GM23338 (cell line): ENCODE data around the gene ZNF646. TPM values are rescaled to one million over a fixed set of nuclear protein-coding genes. Genes with fewer than 3 reads are reported as not detected.

Source experiments
- ATAC-seq: fragments of 200-7000 bp; cut with Tn5 transposase; 3 replicates; pipeline ENCODE4 v1.9.1; 2020
- DNase-seq: peaks from one replicate; pipeline ENCODE4 v3.0.0-alpha.2; 2015; ENCODE audit warnings: low spot score
- H2AFZ ChIP-seq: fragments of 200-600 bp; sonication (generic); 2 replicates; pipeline ENCODE4 v1.8.0; 2016; ENCODE audit warnings: antibody characterized with exemption, mild to moderate bottlenecking, moderate library complexity
- H3F3A ChIP-seq: fragments of 200-600 bp; sonication (generic); replicated peaks from 2 replicates; pipeline ENCODE4 v1.8.0; 2017; ENCODE audit warnings: antibody characterized with exemption, mixed run types, low read depth
- H3K27ac ChIP-seq: fragments of 200-600 bp; sonication (generic); 2 replicates; pipeline ENCODE4 v1.6.1; 2016; ENCODE audit warnings: low read depth
- H3K27me3 ChIP-seq: fragments of 200-600 bp; sonication (generic); 2 replicates; pipeline ENCODE4 v1.8.0; 2016; ENCODE audit warnings: mild to moderate bottlenecking, mixed run types, moderate library complexity; ENCODE audit not compliant: insufficient read depth
- H3K36me3 ChIP-seq: fragments of 200-600 bp; sonication (generic); 2 replicates; pipeline ENCODE4 v1.8.0; 2016; ENCODE audit warnings: mild to moderate bottlenecking; ENCODE audit not compliant: insufficient read depth
- H3K4me1 ChIP-seq: fragments of 200-600 bp; sonication (generic); 2 replicates; pipeline ENCODE4 v1.8.0; 2016; ENCODE audit warnings: mild to moderate bottlenecking, moderate library complexity; ENCODE audit not compliant: insufficient read depth
- H3K4me2 ChIP-seq: fragments of 200-600 bp; sonication (generic); 2 replicates; pipeline ENCODE4 v1.7.1; 2017; ENCODE audit warnings: mixed run types
- H3K4me3 ChIP-seq: fragments of 200-600 bp; sonication (generic); 2 replicates; pipeline ENCODE4 v1.6.1; 2016; ENCODE audit warnings: mixed run types
- H3K79me2 ChIP-seq: fragments of 200-600 bp; sonication (generic); replicated peaks from 2 replicates; pipeline ENCODE4 v1.8.0; 2017; ENCODE audit warnings: mild to moderate bottlenecking; ENCODE audit not compliant: insufficient read depth
- H3K9me2 ChIP-seq: fragments of 200-600 bp; sonication (generic); 2 replicates; pipeline ENCODE4 v1.8.0; 2017; ENCODE audit not compliant: insufficient read depth
- H4K20me1 ChIP-seq: fragments of 200-600 bp; sonication (generic); replicated peaks from 2 replicates; pipeline ENCODE4 v1.8.0; 2017; ENCODE audit warnings: mild to moderate bottlenecking; ENCODE audit not compliant: insufficient read depth
- H3K27ac Mint-ChIP-seq: 2 replicates; pipeline ENCODE4 v1.8.0; 2020; ENCODE audit warnings: inconsistent platforms, mild to moderate bottlenecking, moderate library complexity, mixed read lengths
- H3K27me3 Mint-ChIP-seq: 3 replicates; pipeline ENCODE4 v1.8.0; 2022; ENCODE audit warnings: low read depth, mild to moderate bottlenecking, moderate library complexity, mixed read lengths, inconsistent platforms; ENCODE audit not compliant: insufficient read depth, poor library complexity
- H3K36me3 Mint-ChIP-seq: 3 replicates; pipeline ENCODE4 v1.8.0; 2021; ENCODE audit warnings: low read depth, mild to moderate bottlenecking, inconsistent platforms, moderate library complexity, mixed read lengths
- H3K4me1 Mint-ChIP-seq: 3 replicates; pipeline ENCODE4 v1.8.0; 2020; ENCODE audit warnings: mild to moderate bottlenecking, inconsistent platforms, mixed read lengths
- H3K4me3 Mint-ChIP-seq: 3 replicates; pipeline ENCODE4 v1.8.0; 2021; ENCODE audit warnings: moderate library complexity, mild to moderate bottlenecking, inconsistent platforms, mixed read lengths
- H3K9me3 Mint-ChIP-seq: 3 replicates; pipeline ENCODE4 v1.8.0; 2020; ENCODE audit warnings: moderate library complexity, mild to moderate bottlenecking, inconsistent platforms, mixed read lengths
- EZH2phosphoT487 ChIP-seq: fragments of 200-600 bp; sonication (generic); IDR thresholded peaks from one replicate; pipeline ENCODE4 v1.8.1; 2018; ENCODE audit warnings: antibody characterized with exemption; ENCODE audit not compliant: unreplicated experiment
- NANOG ChIP-seq: IDR thresholded peaks from 2 replicates; pipeline ENCODE4 v1.6.1; 2016; ENCODE audit warnings: antibody characterized with exemption, borderline replicate concordance
- REST ChIP-seq: IDR thresholded peaks from one replicate; pipeline ENCODE4 v1.6.1; 2018; ENCODE audit warnings: antibody characterized with exemption; ENCODE audit not compliant: unreplicated experiment
- ZNF462 ChIP-seq: fragments of 250-450 bp; sonication (Bioruptor Pico); IDR thresholded peaks from 2 replicates; pipeline ENCODE4 v1.5.0; 2020; ENCODE audit warnings: mild to moderate bottlenecking, moderate library complexity
- polyA plus RNA-seq: library from polyadenylated mRNA; unstranded; fragments of >200 nt; fragmentation: Nextera tagmentation; extraction: Ambion mirVana; gene quantifications from 2 replicates; pipeline ENCODE4 v1.2.1, GENCODE V29; 2016
- total RNA-seq: library from RNA; depleted of rRNA; stranded (reverse); fragments of >200 nt; shearing (Covaris generic); gene quantifications from 2 replicates; pipeline ENCODE4 v1.2.3, GENCODE V29; 2014

Gene ZNF646
- total and polyA plus RNA-seq, 2 experiments from 2014 or later = 6.3 to 29.3 TPM

GRCh38 chr16:31087971-31088370 is 13.7 kb downstream of the ZNF646 start:
- Mint-ChIP-seq H3K27ac (no peak overlapping the region), H3K36me3 (peaks cover 27% of the 10 kb centered on the region), H3K4me3 (no peak overlapping the region), H3K27me3 (peaks cover 15% of the 10 kb centered on the region), H3K9me3 (no peaks in the 10 kb centered on the region), H3K4me1 (peaks cover 5% of the 10 kb centered on the region; the same call in 1 of the 3 replicates)
- H3K36me3 ChIP-seq = no peaks in the 10 kb centered on the region
- no peak for TF ChIP-seq ZNF462
- no peak for TF ChIP-seq NANOG
- no peak for TF ChIP-seq REST
- TF ChIP-seq EZH2phosphoT487 = no peak
- H3K27me3 ChIP-seq = no peaks in the 10 kb centered on the region
- ATAC-seq (no peak), DNase-seq (no peak)
- H3K4me3 ChIP-seq = no peak overlapping the region
- H3K79me2 ChIP-seq = peaks cover 9% of the 10 kb centered on the region
- H3K4me2 ChIP-seq = no peak overlapping the region
- 0 out of 2 replicates have a peak, but pooled peaks cover 3% of the 10 kb centered on the region for H3K4me1 ChIP-seq
- no peak overlapping the region for H3K27ac ChIP-seq
- H2AFZ ChIP-seq = no peak overlapping the region
- no peaks in the 10 kb centered on the region for H3F3A ChIP-seq
- no peaks in the 10 kb centered on the region for H3K9me2 ChIP-seq
- no peaks in the 10 kb centered on the region; the same call in 1 of the 2 replicates for H4K20me1 ChIP-seq
